GM19438 (cell line): ENCODE data around the gene ZNF169.
"Not testable (repeated sequence)": the region's sequence is repeated elsewhere in the genome, so short reads cannot be mapped to it uniquely, and the experiment has no call there.

ENCODE experiments used
- ATAC-seq: cut with Tn5 transposase; IDR thresholded peaks from one replicate; pipeline ENCODE4 v1.9.1; 2021; ENCODE audit warnings: low read depth; ENCODE audit not compliant: unreplicated experiment

ZNF169 gene

DNA sequence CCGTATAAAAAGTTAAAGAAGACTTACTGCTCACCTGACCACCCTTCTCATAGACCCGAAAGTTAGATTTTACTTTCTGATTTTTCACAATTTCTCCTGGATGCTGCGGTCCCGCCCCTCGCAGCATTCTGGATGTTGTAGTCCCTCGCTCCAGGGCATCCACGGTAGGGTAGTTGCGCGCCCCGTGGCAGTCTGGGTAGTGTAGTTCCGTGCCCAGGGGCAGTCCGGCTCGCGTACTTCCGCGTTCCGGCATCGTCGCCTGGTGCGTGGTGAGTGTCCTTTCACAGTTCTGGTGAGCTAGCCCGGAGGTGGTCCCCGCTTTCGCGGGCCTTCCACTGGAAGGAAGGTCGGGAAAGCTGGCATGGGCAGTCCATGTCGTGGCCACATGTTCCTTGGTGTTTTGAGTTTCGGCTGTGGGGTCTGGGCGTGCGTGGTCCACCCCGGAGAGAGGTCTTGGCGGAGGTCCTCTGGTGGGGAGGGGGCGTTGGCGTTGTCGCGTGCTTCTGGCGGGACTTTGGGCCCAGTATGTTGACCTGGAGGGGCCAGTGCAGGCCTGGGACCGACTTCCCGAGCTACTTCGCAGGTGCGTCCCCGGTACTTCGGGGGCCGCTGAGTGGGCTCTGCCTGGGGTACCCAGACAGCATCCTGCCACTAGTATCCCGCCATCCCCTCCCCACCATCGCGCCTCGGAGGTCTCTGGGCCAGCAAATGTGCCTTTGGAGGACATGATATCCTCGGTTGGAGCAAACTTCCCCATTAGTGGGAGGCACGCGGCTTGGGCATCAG is at the start of gene ZNF169:
TSS of gene ZNF169 (plus strand) at position 222 of the 786 bp plus-strand sequence. CDS start 19,515 bp downstream, outside the sequence.
- ATAC-seq, result peak; percentile 100

DNA sequence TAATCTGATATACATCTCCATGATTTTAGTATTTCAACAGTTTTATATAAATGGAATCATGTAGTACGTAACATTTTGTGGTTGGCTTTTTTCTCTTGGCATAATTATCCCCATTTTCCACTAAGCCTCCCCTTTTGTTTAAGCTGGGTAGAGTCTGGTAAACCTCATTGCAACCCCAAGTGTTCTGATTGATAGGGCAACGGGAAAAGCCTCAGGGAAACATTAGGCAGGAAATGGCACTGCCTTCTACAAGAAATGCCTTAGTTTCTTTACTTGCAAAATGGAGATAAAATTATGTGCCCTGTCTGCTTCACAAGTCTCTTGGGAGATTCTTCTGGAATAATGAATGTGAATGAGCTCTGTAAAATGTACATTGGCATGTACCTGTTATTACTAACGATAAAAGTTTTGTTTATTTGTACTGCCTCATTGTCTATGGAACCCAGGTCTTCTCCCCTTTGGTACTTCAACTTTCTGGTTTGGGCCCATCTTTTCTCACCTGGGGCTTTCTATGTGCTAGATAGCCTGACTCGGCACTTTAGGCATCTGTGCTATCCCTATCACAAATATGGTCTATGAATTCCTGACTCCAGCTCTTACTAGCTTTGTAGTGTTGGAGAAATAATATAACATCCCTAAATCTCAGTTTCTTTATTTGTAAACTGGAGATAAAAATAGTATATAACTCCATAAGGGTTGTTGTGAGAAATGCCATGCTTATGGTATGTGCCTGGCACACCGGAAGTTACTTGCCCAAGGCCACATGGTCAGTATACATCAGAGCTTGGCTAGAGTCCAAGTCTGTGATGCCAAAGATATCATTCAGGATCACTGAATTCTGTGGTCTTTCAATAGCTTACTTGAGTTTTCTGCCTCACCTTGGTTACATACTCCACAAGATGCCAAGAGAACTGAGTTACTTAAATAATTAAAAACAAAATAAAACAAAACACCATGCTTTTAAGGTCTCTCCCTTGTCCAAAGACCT is 48.2 kb upstream of the ZNF169 start:
- no peak for ATAC-seq

DNA sequence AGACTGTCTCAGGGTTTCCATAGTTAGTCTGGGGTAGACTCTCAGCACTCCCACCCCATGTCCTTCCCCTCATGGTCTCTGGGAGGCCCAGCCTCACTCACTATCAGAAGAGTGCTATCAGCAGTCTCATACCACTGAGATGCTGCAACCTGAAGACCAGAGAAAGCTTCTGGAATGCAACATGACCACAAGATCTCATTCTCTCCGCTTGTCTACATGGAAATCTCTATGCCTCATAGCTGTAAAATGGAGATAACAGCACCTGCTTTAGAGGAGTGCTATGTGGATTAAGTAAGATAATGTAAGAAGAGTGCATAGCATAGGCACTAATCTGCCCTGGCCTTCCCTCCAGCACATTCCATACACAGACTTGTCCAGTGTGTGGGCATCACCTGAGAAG is 47.0 kb upstream of the ZNF169 start:
- ATAC-seq, result no peak

DNA sequence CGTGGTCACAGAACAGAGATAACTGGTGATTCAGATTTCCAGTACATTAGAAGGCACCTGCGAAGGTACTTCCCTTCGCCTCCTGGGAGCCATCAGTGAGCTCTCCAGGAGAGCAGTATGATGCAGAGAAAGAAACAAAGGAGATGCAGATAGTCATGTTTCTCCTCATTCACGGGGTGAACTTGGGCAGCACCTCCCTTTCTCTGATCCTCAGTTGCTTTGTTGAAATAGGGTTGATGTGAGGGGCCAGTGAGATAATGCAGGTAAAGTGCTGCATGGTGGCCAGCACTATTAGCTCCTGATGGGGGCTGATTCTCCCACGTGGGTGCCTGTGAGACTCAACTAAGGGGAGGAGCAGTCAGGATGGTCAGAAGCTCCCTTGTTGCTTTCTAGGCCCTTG is 46.6 kb upstream of the ZNF169 start:
- ATAC-seq, result no peak

DNA sequence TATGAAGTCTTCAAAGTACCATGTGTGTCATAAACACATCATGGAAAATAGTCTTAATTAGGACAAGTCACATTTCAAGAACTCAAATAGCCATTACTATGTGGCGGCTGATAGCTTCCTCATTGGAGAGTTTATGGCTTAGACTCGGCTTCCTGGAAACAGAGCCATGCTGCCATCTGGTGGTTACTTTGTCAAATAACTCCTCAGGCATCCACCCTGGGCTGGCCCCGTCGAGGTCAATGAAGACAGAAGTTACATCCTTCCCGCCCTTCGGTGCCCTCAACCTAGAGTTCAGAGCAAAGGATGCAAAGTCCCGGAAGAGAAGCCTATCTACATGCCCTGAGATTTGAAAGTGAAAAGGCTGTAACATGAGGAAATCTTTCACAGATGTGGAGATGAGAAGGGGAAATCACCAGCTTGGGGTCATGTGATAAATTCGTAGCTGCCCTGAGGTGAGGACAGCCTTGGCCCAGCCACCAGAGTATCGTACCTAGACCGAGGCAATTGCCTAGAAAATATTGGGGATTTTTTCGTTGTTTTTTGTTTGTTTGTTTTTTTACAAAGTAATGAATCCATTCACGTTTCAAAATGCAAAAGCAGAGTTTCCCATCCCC is 45.5 kb upstream of the ZNF169 start:
- ATAC-seq, result peak; percentile 89

DNA sequence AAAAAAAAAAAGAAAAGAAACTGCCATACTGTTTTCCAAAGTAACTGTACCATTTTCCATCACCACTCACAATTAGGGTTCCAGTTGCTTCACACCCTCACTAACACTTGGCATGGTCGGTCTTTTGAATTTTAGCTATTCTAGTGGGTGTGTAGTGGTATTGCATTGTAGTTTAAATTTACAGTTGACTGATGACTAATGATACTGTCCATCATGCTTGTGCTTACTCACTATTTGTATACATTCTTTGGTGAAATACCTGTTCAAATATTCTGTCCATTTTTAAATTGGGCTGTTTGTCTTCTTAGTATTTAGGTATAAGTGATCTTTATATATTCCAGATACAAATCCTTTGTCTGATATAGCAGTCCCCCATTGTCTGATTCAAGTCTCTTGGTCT is 36.2 kb upstream of the ZNF169 start:
- ATAC-seq, result no peak

DNA sequence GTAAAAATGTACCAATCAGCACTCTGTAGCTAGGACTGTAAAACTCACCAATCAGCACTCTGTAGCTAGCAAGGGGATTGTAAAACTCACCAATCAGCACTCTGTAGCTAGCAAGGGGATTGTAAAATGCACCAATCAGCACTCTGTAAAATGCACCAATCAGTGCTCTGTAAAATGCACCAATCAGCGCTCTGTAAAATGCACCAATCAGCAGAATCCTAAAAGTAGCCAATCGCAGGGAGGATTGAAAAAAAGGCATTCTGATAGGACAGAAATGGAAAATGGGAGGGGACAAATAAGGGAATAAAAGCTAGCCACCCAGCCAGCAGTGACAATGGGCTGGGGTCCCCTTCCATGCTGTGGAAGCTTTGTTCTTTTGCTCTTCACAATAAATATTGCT is 33.7 kb upstream of the ZNF169 start:
- ATAC-seq, result not testable (repeated sequence)

DNA sequence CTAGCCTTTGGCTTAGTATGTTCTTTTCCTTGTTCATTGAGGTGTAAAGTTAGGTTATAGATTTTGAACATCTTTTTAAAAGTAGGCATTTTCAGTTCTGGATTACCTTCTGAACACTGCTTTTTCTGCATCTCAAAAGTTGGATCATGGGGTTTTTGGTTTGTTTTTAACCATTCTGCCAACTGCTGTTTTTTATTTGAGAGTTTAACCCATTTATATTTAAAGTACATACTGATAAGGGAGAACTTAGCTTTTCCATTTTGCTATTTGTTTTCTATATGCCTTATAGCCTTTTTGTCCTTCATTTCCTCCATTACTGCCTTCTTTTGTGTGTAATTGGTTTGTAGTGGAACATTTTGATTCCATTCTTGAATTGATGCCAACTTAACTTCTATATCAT is 30.5 kb upstream of the ZNF169 start:
- ATAC-seq, result no peak

DNA sequence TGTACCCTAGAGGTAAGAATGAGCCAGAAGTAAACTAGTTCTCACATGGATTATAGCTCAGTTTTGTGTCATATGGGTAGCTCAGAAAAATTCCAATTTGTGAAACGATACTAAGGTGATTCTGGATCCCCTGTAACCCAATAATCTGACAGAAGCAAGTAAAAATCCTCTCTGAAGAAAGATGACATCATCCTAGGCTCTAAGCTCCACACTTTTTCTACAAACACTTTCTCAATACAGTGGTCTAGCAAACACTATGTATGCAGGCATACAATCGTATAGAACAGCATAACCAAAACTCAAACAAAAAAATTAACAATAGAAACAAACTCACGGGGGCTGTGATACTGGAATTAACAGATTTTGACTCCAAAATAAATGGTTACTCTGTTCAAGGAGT is 26.7 kb upstream of the ZNF169 start:
- no peak for ATAC-seq

DNA sequence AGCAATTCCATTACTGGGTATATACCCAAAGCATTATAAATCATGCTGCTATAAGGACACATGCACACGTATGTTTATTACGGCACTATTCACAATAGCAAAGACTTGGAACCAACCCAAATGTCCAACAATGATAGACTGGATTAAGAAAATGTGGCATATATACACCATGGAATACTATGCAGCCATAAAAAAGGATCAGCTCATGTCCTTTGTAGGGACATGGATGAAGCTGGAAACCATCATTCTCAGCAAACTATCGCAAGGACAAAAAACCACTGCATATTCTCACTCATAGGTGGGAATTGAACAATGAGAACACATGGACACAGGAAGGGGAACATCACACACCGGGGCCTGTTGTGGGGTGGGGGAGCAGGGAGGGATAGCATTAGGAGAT is 18.0 kb upstream of the ZNF169 start:
- not testable (repeated sequence) for ATAC-seq

DNA sequence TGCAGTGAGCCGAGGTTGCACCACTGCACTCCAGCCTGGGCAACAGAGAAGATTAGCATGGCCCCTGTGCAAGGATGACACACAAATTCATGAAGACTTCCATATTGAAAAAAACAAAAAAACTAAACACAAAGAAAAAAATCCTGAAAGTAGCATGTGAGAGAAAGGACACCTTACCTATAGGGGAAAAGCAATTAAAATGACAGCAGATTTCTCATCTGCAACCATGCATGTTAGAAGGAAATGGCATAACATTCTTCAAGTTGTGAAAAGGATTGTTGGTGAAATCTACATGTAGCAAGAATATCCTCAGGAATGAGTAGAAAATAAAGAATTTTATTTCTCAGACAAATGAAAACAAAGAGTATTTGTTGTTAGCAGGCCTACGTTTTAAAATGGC is 13.4 kb upstream of the ZNF169 start:
- ATAC-seq, result no peak

DNA sequence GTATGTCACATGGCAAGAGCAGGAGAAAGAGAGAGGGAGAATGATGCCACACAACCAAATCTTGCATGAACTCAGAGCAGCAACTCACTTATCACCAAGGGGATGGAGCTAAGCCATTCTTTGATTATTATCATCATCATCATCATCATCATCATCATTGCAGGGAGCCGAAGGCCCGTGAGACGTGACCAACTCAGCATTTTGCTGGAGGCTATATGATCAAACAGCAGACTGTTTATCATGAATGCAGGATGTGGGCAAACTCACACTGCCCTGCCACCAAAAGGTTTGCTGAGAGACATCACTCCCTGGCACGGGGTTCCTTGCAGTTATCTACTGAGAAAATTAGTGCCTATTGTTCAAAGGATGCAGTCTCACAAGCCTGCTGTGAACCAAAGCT is 8.6 kb upstream of the ZNF169 start:
- ATAC-seq, result no peak

DNA sequence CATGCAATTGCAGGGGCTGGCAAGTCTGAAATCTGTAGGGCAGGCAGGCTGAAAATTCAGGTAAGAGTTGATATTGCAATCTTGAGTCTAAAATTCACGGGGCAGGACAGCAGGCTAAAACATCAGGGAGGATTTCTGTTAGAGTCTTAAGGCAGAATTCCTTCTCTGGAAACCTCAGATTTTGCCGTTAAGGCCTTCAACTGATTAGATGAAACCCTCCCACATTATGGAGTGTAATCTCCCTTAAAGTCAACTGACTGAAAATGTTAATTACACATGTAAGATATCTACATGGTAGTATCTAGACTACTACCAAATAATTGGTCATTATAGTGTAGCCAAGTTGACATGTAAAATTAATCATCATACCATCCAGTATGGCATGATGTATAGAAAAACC is 3.1 kb upstream of the ZNF169 start:
- no peak for ATAC-seq

DNA sequence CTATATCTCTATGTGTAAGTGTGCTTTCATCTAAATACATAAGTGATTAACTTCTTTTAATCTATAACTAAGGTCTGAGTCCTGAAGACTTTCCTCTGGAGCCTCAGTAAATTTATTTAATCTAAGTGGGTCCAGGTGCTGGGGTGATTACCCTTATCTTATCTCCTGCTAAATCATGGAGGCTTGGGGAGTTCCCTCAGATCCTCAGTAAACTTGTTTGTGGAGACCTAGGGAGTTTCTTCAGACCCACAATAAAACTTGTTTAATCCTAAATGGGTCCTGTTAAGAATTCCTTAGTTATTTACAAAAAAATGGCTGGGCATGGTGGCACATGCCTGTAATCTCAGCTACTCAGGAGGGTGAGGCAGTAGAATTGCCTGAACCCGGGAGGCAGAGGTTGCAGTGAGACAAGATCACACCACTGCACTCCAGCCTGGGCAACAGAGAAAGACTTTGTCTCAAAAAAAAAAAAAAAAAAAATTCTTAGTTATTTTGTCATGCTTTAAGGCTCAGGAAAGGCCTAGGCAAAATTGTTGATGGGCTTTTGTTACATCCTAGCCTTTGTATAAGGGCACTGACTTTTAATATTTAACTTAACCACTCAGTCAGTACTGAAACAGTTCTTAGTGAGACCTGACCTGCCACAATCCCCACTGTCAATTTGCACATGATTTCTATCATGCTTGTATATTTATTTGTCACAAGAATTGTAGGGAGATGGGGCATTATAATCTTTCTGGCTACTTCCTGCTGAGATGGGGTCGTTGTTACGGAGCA is 6.7 kb downstream of the ZNF169 start:
- not testable (repeated sequence) for ATAC-seq

DNA sequence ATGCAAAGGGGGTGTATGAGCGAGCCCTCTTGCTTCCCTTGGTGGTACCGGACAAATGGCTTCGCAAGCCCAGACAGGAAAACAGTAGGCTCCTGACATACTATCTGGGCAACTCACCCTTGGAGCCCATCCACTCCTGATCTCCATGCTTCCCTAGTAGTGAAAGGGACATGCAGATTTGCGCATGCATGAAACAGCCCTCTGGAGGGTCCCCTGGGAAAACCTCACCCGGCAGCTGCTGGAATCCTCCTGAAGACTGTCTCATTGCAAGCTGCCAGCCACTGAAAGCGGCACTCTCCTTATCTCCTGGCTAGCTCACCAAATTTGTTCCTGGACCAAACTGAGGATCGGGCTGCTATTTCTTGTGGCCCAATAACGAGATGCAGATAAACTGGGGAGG is 10.2 kb downstream of the ZNF169 start:
- no peak for ATAC-seq

DNA sequence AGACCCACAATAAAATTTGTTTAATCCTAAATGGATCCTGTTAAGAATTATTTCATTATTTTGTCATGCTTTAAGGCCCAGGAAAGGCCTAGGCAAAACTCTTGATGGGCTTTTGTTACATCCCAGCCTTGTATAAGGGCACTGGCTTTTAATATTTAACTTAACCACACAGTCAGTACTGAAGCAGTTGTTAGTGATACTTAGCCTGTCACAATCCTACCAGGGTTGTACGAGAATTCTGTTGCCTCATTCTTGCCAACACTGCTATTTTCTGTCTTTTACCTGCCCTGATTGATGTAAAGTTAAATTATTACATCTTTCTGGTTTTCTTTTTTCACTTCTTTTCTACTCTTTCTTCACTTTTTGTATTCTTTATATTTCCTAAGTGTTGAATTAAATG is 10.9 kb downstream of the ZNF169 start:
- ATAC-seq, result no peak

DNA sequence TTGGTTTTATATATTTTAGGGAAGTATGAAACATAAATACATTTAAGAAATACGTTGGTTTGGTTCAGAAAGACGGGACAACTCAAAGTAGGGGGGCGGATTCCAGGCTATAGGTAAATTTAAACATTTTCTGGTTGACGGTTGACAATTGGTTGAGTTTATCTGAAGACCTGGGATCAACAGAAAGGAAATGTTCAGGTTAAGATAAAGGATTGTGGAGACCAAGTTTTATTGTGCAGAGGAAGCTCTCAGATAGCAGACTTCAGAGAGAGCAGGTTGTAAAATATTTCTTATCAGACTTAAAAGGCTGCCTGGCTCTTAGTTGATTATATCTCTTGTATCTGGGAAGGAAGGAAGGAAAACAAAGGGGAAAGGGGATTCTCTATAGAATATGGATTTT is 17.9 kb downstream of the ZNF169 start:
- not testable (repeated sequence) for ATAC-seq

DNA sequence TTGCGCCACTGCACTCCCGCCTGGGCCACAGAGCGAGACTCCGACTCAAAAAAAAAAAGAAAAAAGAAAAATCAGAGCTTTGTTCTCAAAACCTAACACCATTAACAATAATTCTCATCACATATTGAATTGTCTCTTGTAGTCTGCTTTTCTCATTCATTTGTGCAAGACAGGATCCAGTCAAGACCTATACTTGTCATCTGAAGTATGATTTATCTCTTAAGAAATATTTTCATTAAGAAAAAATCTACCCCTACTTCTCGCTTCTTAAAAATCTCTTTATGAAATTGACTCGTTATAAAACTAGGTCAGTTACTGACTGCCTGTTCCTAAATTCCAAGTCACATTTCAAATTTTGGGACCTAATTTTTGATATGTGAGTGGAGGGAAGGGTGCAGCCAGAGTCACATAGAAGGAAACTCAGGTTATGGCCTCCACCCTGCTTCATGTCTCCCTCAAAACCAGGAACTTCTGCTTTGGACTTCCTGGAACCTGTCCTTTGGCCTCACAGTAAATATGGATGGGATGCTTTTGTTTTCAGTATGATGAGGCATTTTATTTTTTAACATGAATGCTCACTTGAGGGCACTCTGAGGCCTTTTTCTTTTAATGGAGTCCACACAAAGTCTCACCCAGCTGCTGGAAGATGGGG is 18.9 kb downstream of the ZNF169 start:
- no peak for ATAC-seq

DNA sequence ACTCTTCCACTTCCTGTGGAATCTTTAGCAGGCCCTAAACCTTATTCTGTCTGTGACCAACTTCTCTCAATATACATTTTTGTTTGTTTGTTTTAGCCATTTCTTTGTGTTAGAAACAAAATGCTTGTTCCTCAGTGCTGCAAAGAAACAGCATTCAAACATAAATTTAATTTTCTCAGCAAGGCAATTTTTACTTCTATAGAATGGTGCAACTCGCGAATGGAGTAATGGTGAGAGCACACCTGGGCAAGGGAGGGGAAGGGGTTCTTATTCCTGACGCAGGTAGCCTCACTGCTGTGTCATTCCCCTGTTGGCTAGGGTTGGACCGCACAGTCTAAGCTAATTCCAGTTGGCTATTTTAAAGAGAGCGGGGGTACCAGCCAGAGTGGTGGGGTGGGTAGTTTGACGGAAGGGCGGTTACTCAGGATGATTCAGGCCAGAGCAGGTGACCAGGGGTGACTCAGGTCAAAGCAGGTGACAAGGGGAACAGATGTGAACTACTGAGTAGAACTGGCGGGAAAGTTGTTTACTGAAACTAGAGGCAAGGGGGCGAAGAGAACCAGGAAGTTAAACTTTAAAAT is 21.4 kb downstream of the ZNF169 start:
- no peak for ATAC-seq

DNA sequence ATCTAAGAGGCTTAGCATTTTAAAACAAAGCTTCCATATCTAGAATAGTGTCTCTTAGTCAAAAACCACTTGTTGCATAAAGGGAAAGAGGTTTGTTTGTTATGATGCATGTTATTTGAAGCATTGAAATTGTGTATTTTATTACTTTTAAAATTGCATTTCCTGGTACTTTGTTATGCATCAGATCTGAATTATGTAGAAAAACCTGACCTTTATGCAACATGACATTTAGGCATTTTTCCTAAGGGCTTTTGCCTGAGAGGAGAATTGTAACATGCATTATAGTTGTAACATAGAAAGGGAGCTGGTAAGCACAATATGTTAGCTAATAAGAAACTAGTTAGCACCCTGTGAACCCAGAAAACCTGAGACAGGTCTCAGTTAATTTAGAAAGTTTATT is 22.0 kb downstream of the ZNF169 start:
- ATAC-seq, result no peak
